GM23248 (cell line): ENCODE measurements around the gene F2RL3.

ENCODE experiments used
- EZH2 ChIP-seq: fragments of 200-600 bp; sonication (generic); IDR thresholded peaks from 2 replicates; pipeline ENCODE4 v1.6.1; 2018; ENCODE audit warnings: antibody characterized with exemption, mild to moderate bottlenecking; ENCODE audit not compliant: insufficient read depth, poor library complexity, severe bottlenecking
- EZH2phosphoT487 ChIP-seq: fragments of 200-600 bp; sonication (generic); IDR thresholded peaks from 2 replicates; pipeline ENCODE4 v1.6.1; 2018; ENCODE audit warnings: antibody characterized with exemption, moderate library complexity, mild to moderate bottlenecking, low read depth; ENCODE audit not compliant: insufficient read depth

DNA sequence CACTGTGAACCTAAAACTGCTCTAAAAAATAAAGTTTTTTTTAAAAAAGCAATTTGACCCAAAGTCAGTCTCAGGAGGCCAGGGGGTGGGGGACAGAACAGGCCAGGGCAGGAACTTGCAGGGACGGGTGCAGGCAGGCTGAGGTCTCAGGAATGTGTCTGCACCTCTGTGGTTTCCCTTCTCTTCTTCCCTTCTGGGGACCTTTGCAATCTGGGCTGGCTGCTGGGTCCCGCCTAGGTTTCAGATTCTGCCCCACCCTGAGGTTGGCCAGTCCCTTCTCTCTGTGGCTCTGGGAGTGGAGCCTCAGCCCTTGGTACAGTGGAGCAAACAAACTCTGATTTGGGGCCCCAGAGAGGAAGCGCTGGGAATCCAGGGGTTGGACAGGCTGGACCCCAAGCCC, 5.3 kb upstream of the F2RL3 start:
- TF ChIP-seq EZH2 = no peak
- TF ChIP-seq EZH2phosphoT487 = no peak
